Thoracic aorta (tissue), 2 donors: ENCODE measurements around the gene SPINK9. TPM values are rescaled to one million over a fixed set of nuclear protein-coding genes. Genes with fewer than 3 reads are reported as not detected.

ENCODE experiments used
- ATAC-seq: fragments of 150-250 bp; one replicate; pipeline ENCODE4 v1.8.0; 2017; ENCODE audit warnings: low read depth; ENCODE audit not compliant: insufficient number of reproducible peaks, low FRiP score
- DNase-seq: peaks from one replicate; pipeline ENCODE4 v3.0.0-alpha.2; 2020; ENCODE audit warnings: low spot score
- H3K27ac ChIP-seq, 2 donors: fragments of 200-600 bp; sonication (generic); 1 replicate in 1 of 2; 2 replicates in 1 of 2; pipeline ENCODE4 v1.5.1; 2016; ENCODE audit warnings: mild to moderate bottlenecking in 2 of 2, moderate library complexity in 2 of 2
- H3K27me3 ChIP-seq: fragments of 200-600 bp; sonication (generic); replicated peaks from 2 replicates; pipeline ENCODE4 v1.6.0; 2016; ENCODE audit warnings: mild to moderate bottlenecking; ENCODE audit not compliant: insufficient read depth
- H3K36me3 ChIP-seq: fragments of 200-600 bp; sonication (generic); one replicate; pipeline ENCODE4 v1.5.1; 2016
- H3K4me1 ChIP-seq, 2 donors: fragments of 200-600 bp; sonication (generic); 1 replicate in 1 of 2; 2 replicates in 1 of 2; pipeline versions ENCODE4 v1.5.1 to v1.6.0; 2016; ENCODE audit warnings: low read depth in 2 of 2, mild to moderate bottlenecking in 1 of 2; ENCODE audit not compliant: control insufficient read depth in 1 of 2
- H3K4me3 ChIP-seq: fragments of 200-600 bp; sonication (generic); 2 replicates; pipeline ENCODE4 v1.5.1; 2016; ENCODE audit warnings: mild to moderate bottlenecking
- H3K9me3 ChIP-seq: fragments of 200-600 bp; sonication (generic); 2 replicates; pipeline ENCODE4 v1.5.1; 2016
- total RNA-seq, 2 donors: library from RNA; depleted of rRNA; stranded (reverse); fragments of >200 nt; gene quantifications; one replicate each; pipeline versions ENCODE4 v1.1.0 to v1.2.3, GENCODE V29; 2016
- TF ChIP-seq, protein P1 (sequence below): fragments of 200-600 bp; sonication (generic); IDR thresholded peaks from one replicate; pipeline ENCODE4 v1.5.1; 2019; ENCODE audit warnings: antibody characterized with exemption

Gene SPINK9, protein sequence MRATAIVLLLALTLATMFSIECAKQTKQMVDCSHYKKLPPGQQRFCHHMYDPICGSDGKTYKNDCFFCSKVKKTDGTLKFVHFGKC
- total RNA-seq: not detected

DNA sequence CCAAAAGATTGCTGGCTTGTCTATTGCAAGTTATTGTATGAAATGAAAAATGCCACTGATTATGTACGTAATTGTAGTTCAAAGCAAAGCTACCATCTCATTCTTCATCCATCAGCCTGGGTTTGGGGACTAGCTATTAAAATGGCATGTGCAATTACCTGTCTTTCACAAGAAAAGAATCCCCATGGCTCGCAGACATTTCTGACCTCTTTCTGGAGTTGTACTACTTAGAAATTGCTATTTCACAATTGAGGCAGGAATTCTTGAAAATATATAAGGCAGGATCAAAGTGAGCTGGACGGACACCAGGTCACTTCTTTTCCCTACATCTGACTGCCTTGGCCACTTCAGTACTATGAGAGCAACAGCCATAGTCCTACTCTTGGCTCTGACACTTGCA, at the start of gene SPINK9:
Gene SPINK9, plus strand, starts transcription at position 301 of the 400 bp plus-strand sequence. Its CDS starts 55 bp downstream, at position 356.
- TF ChIP-seq, protein P1, sequence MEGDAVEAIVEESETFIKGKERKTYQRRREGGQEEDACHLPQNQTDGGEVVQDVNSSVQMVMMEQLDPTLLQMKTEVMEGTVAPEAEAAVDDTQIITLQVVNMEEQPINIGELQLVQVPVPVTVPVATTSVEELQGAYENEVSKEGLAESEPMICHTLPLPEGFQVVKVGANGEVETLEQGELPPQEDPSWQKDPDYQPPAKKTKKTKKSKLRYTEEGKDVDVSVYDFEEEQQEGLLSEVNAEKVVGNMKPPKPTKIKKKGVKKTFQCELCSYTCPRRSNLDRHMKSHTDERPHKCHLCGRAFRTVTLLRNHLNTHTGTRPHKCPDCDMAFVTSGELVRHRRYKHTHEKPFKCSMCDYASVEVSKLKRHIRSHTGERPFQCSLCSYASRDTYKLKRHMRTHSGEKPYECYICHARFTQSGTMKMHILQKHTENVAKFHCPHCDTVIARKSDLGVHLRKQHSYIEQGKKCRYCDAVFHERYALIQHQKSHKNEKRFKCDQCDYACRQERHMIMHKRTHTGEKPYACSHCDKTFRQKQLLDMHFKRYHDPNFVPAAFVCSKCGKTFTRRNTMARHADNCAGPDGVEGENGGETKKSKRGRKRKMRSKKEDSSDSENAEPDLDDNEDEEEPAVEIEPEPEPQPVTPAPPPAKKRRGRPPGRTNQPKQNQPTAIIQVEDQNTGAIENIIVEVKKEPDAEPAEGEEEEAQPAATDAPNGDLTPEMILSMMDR: no peak
- no peak for ATAC-seq

DNA sequence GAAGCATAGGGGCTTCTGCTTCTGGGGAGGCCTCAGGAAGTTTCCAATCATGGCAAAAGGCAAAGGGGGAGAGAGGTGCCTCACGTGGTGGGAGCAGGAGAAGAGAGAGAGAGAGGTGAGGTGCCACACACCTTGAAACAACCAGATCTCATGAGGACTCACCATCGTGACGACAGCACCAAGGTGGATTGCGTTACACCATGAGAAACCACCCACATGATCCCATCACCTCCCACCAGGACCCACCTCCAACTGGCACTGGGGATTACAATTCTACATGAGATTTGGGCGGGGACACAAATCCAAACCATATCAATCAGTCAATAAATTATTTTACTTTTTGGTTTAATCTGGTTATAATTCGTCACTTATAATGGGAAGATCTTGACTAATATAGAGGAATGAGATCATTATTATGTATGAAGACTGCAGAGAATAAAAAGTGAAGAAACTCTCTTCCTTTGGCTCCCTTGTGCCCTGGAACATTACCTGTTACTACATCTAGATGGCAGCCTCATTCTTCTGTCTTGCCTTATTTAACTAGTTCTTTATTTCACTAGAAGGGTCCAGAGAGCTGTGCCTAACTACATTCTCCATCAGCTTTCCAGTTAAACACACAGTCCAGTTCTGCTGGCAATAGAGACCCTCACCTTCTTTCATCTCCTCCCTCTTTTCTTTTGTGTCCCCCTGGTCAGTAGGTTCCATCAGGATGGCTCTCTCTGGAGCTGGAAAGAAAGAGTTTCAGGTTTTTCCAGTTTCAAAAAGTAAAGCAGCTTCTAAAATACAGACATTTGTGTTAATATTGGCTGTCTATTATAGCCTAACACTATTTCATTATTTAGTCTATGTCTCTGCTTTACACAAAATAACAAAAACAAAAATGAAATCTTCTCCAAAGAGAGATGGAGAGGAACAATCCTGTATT, 44.8 kb upstream of the SPINK9 start:
- TF ChIP-seq, protein P1: no peak
- H3K36me3 ChIP-seq: no peaks in the 10 kb centered on the region
- H3K27me3 ChIP-seq: no peaks in the 10 kb centered on the region
- no peak overlapping the region for H3K4me3 ChIP-seq
- no peak for DNase-seq
- no peaks in the 10 kb centered on the region for H3K9me3 ChIP-seq
- no peaks in the 10 kb centered on the region for H3K4me1 ChIP-seq
- H3K27ac ChIP-seq: no peak overlapping the region
- no peak for ATAC-seq

More for the DNA sequence above, at the start of gene SPINK9:
- Histone ChIP-seq H3K27ac (no peak within 1 kb of the TSS), H3K9me3 (no peaks in the 10 kb centered on the region), H3K27me3 (no peaks in the 10 kb centered on the region), H3K4me1 (no peaks in the 10 kb centered on the region), H3K4me3 (no peak within 1 kb of the TSS), H3K36me3 (no peaks in the 10 kb centered on the region)
- no peak for DNase-seq

DNA sequence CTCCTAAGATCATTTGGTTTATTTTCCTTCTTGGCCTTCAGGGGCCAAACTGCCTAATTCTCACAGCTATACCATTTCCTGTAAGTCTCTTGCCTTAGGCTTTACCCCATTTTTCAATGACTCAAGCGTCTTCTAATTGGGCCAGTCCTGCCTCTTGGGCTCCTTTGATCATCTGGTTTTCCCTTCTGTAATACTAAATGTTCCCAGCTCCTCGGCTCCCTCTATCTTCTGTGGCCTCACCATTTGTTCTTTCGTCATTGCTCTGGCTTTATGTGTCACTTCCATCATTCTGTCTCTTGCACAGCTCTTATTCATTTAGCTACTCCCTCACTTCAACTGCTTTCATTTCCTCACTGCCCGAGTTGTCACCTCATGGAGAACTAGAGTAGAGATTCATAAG, 37.6 kb upstream of the SPINK9 start:
- H3K4me1 ChIP-seq: no peaks in the 10 kb centered on the region
- DNase-seq: no peak
- no peak overlapping the region for H3K27ac ChIP-seq
- H3K36me3 ChIP-seq: no peaks in the 10 kb centered on the region
- ATAC-seq: no peak
- H3K27me3 ChIP-seq: no peaks in the 10 kb centered on the region
- no peaks in the 10 kb centered on the region for H3K9me3 ChIP-seq
- TF ChIP-seq, protein P1: no peak
- H3K4me3 ChIP-seq: no peak overlapping the region

DNA sequence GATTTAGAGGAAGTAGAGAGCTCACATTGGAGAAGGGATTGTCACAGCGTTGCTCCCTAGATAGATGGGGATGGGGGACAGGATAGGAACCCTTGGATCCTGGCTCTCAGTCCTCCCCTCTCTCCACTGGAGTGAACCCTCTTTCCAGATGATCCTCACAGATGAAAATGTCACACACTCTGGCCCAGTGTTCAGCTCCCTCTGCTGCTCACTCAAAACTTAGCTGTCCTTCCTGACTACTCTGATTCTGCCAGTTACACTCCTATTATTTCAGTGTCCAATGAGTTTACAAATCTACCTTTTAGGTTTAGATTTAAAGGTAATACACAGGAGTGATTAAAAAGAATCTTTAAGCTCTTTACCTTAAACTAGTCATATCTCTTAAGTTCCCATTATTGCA, 28.9 kb upstream of the SPINK9 start:
- Histone ChIP-seq H3K36me3 (no peaks in the 10 kb centered on the region), H3K9me3 (no peaks in the 10 kb centered on the region), H3K4me3 (no peak overlapping the region), H3K4me1 (no peaks in the 10 kb centered on the region), H3K27me3 (no peaks in the 10 kb centered on the region), H3K27ac (no peak overlapping the region)
- DNase-seq (no peak), ATAC-seq (no peak)
- TF ChIP-seq, protein P1: no peak

DNA sequence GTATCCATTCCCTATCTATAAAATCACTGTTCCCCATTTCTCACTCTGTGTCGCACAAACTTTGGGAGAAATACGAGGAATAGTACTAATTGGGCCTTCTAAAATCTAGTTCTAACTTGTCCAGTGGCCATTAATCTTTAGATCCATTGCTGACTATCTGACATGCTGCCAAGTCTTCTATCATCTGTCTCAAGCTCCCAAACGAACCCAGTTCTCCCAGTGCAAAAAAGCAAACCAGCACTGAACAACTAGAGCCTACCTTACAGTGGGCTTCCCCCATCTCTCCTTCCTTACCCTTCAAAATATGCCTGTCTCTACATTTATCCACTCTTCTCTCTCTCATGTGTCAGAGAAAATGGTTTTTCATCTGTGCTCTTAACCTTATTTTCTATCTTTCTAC, 26.3 kb upstream of the SPINK9 start:
- H3K27ac ChIP-seq: no peak overlapping the region
- no peak for DNase-seq
- H3K4me3 ChIP-seq: no peak overlapping the region
- no peaks in the 10 kb centered on the region for H3K36me3 ChIP-seq
- H3K9me3 ChIP-seq: no peaks in the 10 kb centered on the region
- ATAC-seq: no peak
- H3K27me3 ChIP-seq: no peaks in the 10 kb centered on the region
- TF ChIP-seq, protein P1: no peak
- H3K4me1 ChIP-seq: no peaks in the 10 kb centered on the region
